OCI-LY1 (cell line): Measurements from ENCODE around the gene MLH3.

ENCODE experiments used
- H2AFZ ChIP-seq: fragments of 200-600 bp; sonication (generic), shearing (Covaris generic); 2 replicates; pipeline ENCODE4 v1.6.0; 2014; ENCODE audit warnings: antibody characterized with exemption, mild to moderate bottlenecking, low read length
- H3F3A ChIP-seq: fragments of 200-600 bp; sonication (generic), shearing (Covaris generic); 2 replicates; pipeline ENCODE4 v1.6.0; 2014; ENCODE audit warnings: mild to moderate bottlenecking, antibody characterized with exemption, low read length, moderate library complexity; ENCODE audit not compliant: insufficient read depth
- H3K27ac ChIP-seq: fragments of 200-600 bp; sonication (generic); 2 replicates; pipeline ENCODE4 v1.5.1; 2014; ENCODE audit warnings: low read length, mixed run types, mild to moderate bottlenecking, low read depth; ENCODE audit not compliant: poor library complexity, severe bottlenecking
- H3K27me3 ChIP-seq: fragments of 200-600 bp; sonication (generic); 2 replicates; pipeline ENCODE4 v1.6.0; 2014; ENCODE audit warnings: antibody characterized with exemption, mild to moderate bottlenecking, low read length, moderate library complexity; ENCODE audit not compliant: insufficient read depth
- H3K36me3 ChIP-seq: fragments of 200-600 bp; sonication (generic); 2 replicates; pipeline ENCODE4 v1.6.1; 2014; ENCODE audit warnings: mild to moderate bottlenecking, antibody characterized with exemption, low read length, moderate library complexity, mixed read lengths; ENCODE audit not compliant: insufficient read depth
- H3K4me1 ChIP-seq: fragments of 200-600 bp; sonication (generic); 2 replicates; pipeline ENCODE4 v1.5.1; 2014; ENCODE audit warnings: mild to moderate bottlenecking, low read length, moderate library complexity; ENCODE audit not compliant: insufficient read depth, severe bottlenecking
- H3K4me2 ChIP-seq: fragments of 200-600 bp; sonication (generic), shearing (Covaris generic); 2 replicates; pipeline ENCODE4 v1.6.1; 2014; ENCODE audit warnings: low read length
- H3K4me3 ChIP-seq: fragments of 200-600 bp; sonication (generic); 2 replicates; pipeline ENCODE4 v1.5.1; 2014; ENCODE audit warnings: low read length, low read depth, mild to moderate bottlenecking, mixed read lengths; ENCODE audit not compliant: poor library complexity, severe bottlenecking
- H3K79me2 ChIP-seq: fragments of 200-600 bp; shearing (Covaris generic); 2 replicates; pipeline ENCODE4 v1.6.1; 2016; ENCODE audit warnings: mixed run types, low read length, mixed read lengths; ENCODE audit not compliant: insufficient read depth
- H3K9ac ChIP-seq: fragments of 200-600 bp; sonication (generic), shearing (Covaris generic); 2 replicates; pipeline ENCODE4 v1.6.1; 2014; ENCODE audit warnings: mild to moderate bottlenecking, low read length, mixed read lengths
- H3K9me2 ChIP-seq: fragments of 200-600 bp; sonication (generic), shearing (Covaris generic); 2 replicates; pipeline ENCODE4 v1.6.1; 2014; ENCODE audit warnings: low read depth, mild to moderate bottlenecking, low read length, mixed read lengths
- H3K9me3 ChIP-seq: fragments of 200-600 bp; shearing (Covaris generic); 2 replicates; pipeline ENCODE4 v1.6.1; 2014; ENCODE audit warnings: low read length, mixed read lengths
- H4K20me1 ChIP-seq: fragments of 200-600 bp; sonication (generic), shearing (Covaris generic); 2 replicates; pipeline ENCODE4 v1.6.0; 2016; ENCODE audit warnings: mild to moderate bottlenecking, low read length; ENCODE audit not compliant: insufficient read depth
- EZH2 ChIP-seq: fragments of 200-600 bp; sonication (generic), shearing (Covaris generic); IDR thresholded peaks from 2 replicates; pipeline ENCODE4 v1.8.0; 2017; ENCODE audit warnings: borderline replicate concordance, mixed run types, mild to moderate bottlenecking, antibody characterized with exemption, low read length, moderate library complexity, mixed read lengths
- TF ChIP-seq, protein P1 (sequence below): fragments of 200-600 bp; sonication (generic), shearing (Covaris generic); IDR thresholded peaks from 2 replicates; pipeline ENCODE4 v1.5.1; 2017; ENCODE audit warnings: mild to moderate bottlenecking, antibody characterized with exemption, low read length, moderate library complexity, mixed read lengths

MLH3 gene

GRCh38 chr14:74975059-74975810 is 76.0 kb downstream of the MLH3 start:
- Histone ChIP-seq H3K9me3 (no peaks in the 10 kb centered on the region), H3K27me3 (peaks cover 4% of the 10 kb centered on the region; the same call in 1 of the 2 replicates), H3K4me2 (no peak overlapping the region), H3F3A (no peaks in the 10 kb centered on the region), H3K27ac (no peak overlapping the region), H3K36me3 (no peaks in the 10 kb centered on the region), H4K20me1 (no peaks in the 10 kb centered on the region), H3K9ac (no peak overlapping the region), H2AFZ (no peak overlapping the region), H3K79me2 (no peaks in the 10 kb centered on the region), H3K4me3 (no peak overlapping the region), H3K9me2 (no peaks in the 10 kb centered on the region), H3K4me1 (no peaks in the 10 kb centered on the region)
- TF ChIP-seq EZH2, result no peak
- TF ChIP-seq, protein P1, sequence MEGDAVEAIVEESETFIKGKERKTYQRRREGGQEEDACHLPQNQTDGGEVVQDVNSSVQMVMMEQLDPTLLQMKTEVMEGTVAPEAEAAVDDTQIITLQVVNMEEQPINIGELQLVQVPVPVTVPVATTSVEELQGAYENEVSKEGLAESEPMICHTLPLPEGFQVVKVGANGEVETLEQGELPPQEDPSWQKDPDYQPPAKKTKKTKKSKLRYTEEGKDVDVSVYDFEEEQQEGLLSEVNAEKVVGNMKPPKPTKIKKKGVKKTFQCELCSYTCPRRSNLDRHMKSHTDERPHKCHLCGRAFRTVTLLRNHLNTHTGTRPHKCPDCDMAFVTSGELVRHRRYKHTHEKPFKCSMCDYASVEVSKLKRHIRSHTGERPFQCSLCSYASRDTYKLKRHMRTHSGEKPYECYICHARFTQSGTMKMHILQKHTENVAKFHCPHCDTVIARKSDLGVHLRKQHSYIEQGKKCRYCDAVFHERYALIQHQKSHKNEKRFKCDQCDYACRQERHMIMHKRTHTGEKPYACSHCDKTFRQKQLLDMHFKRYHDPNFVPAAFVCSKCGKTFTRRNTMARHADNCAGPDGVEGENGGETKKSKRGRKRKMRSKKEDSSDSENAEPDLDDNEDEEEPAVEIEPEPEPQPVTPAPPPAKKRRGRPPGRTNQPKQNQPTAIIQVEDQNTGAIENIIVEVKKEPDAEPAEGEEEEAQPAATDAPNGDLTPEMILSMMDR, result no peak

DNA sequence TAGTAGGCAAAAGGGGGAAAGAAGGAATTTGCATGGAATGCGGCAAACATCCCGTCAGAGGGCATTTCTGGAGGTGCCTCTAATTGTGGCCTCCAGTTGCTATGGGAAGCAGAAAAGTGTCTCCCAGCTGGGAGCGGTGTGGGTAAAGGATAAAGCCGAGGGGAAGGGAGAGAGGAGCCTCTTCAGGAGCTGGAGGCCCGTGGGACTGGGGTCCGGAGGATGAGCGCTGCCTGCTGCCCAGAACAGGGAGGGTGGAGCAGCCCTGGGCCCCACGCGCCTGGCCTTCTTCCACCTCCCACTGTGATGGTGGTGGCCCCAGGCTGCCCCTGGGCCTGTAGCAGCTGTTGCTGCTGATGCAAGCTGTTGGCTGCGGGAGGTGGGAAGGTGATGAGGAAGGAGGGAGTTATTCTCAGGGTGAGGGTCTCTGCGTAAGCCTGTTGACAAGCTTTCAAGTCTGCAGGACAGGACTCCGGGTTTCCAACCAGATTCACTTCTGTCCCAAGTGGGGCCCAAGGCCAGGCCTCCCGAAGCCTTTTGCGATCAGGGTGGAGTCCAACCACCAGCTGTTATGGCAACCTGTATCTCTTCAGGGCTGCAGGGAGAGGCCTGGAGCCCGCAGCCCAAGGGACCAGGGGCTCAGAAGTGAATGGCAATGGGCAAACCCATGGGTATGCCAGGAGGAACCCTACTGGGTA is 76.8 kb downstream of the MLH3 start:
- H3K4me3 ChIP-seq, result no peak overlapping the region
- no peaks in the 10 kb centered on the region for H3K36me3 ChIP-seq
- no peaks in the 10 kb centered on the region for H3K9me3 ChIP-seq
- TF ChIP-seq, protein P1, result no peak
- TF ChIP-seq EZH2, result no peak
- no peak overlapping the region for H2AFZ ChIP-seq
- no peak overlapping the region for H3K9ac ChIP-seq
- H3K79me2 ChIP-seq, result no peaks in the 10 kb centered on the region
- no peaks in the 10 kb centered on the region for H4K20me1 ChIP-seq
- no peak overlapping the region for H3K4me2 ChIP-seq
- no peaks in the 10 kb centered on the region for H3K4me1 ChIP-seq
- no peaks in the 10 kb centered on the region for H3K9me2 ChIP-seq
- H3F3A ChIP-seq, result no peaks in the 10 kb centered on the region
- no peaks in the 10 kb centered on the region for H3K27me3 ChIP-seq
- H3K27ac ChIP-seq, result no peak overlapping the region

DNA sequence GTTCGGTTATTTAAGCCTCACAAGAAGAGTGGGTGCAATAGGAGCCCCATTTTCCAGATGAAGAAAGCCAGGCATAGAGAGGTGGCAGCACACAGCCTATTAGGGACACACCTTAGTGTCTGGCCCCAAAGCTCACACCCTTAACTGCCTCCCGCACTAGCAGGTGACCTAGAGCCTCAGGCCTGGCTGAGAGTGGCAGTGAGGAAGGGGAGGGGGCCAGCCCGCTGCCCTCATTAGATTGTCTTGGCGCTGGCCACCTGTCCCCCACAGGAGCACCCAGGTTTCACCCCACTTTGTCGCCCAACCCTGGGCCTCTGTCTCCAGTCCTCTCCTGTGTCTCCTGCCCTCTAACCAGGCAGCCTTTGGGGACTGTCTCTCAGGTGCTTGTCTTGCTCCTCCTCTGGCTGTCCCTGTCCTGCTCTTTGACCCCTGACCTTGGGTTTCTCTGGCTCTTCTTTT is 77.3 kb downstream of the MLH3 start:
- no peaks in the 10 kb centered on the region for H3K27me3 ChIP-seq
- H2AFZ ChIP-seq, result no peak overlapping the region

More for the DNA sequence above, 77.3 kb downstream of the MLH3 start:
- Histone ChIP-seq H3K4me1 (no peaks in the 10 kb centered on the region), H3K4me2 (no peak overlapping the region), H3K9ac (no peak overlapping the region), H4K20me1 (no peaks in the 10 kb centered on the region), H3F3A (no peaks in the 10 kb centered on the region), H3K9me3 (no peaks in the 10 kb centered on the region), H3K79me2 (no peaks in the 10 kb centered on the region), H3K4me3 (no peak overlapping the region), H3K9me2 (no peaks in the 10 kb centered on the region), H3K36me3 (no peaks in the 10 kb centered on the region), H3K27ac (no peak overlapping the region)
- TF ChIP-seq, protein P1, result no peak
- no peak for TF ChIP-seq EZH2
